PFSK-1 (cell line): ENCODE measurements around the gene PCSK5.

ENCODE experiments used
- FOXP2 ChIP-seq: optimal IDR thresholded peaks from 2 replicates; pipeline ENCODE3; 2011; ENCODE audit warnings: borderline replicate concordance, control low read depth, inconsistent platforms; ENCODE audit not compliant: insufficient read depth; ENCODE audit errors: extremely low read length, extremely low read depth
- POLR2AphosphoS5 ChIP-seq: IDR thresholded peaks from 2 replicates; pipeline ENCODE4 v1.6.1; 2012; ENCODE audit warnings: low read depth, mild to moderate bottlenecking, control low read depth, low read length, moderate library complexity
- REST ChIP-seq, 2 experiments: IDR thresholded peaks; 2 replicates each; pipeline versions ENCODE4 v1.6.1 to v1.8.0; 2011 to 2012; ENCODE audit warnings: low read depth in 2 of 2, low read length in 2 of 2, control low read depth in 1 of 2, inconsistent platforms in 1 of 2, mild to moderate bottlenecking in 1 of 2, moderate library complexity in 1 of 2; ENCODE audit not compliant: insufficient read depth in 1 of 2
- SIN3A ChIP-seq: IDR thresholded peaks from 2 replicates; pipeline ENCODE4 v1.6.1; 2012; ENCODE audit warnings: mild to moderate bottlenecking, low read length, moderate library complexity, borderline replicate concordance; ENCODE audit not compliant: insufficient read depth
- TAF1 ChIP-seq: IDR thresholded peaks from 2 replicates; pipeline ENCODE4 v1.6.1; 2012; ENCODE audit warnings: low read length, control low read depth, borderline replicate concordance; ENCODE audit not compliant: insufficient read depth

PCSK5 gene

GRCh38 chr9:76107482-76107881 is 217.0 kb downstream of the PCSK5 start:
- TF ChIP-seq TAF1: no peak
- no peak for TF ChIP-seq POLR2AphosphoS5
- no peak for TF ChIP-seq FOXP2
- TF ChIP-seq SIN3A: no peak
- TF ChIP-seq REST (IDR thresholded peaks at IDR 0.05; ENCODE audit: insufficient read depth in 1 of 2, low read depth in 2 of 2, low read length in 2 of 2): no peak

GRCh38 chr9:76109953-76110352 is 219.5 kb downstream of the PCSK5 start:
- TF ChIP-seq POLR2AphosphoS5: no peak
- no peak for TF ChIP-seq SIN3A
- TF ChIP-seq REST (IDR thresholded peaks at IDR 0.05; ENCODE audit: insufficient read depth in 1 of 2, low read depth in 2 of 2, low read length in 2 of 2): no peak
- TF ChIP-seq FOXP2: no peak
- no peak for TF ChIP-seq TAF1

GRCh38 chr9:76112151-76112550 is 221.7 kb downstream of the PCSK5 start:
- TF ChIP-seq POLR2AphosphoS5 (no peak), SIN3A (no peak), FOXP2 (no peak), TAF1 (no peak), REST (IDR thresholded peaks at IDR 0.05; ENCODE audit: insufficient read depth in 1 of 2, low read depth in 2 of 2, low read length in 2 of 2) (no peak)

GRCh38 chr9:76114144-76114543 is 223.7 kb downstream of the PCSK5 start:
- no peak for TF ChIP-seq FOXP2
- TF ChIP-seq TAF1: no peak
- TF ChIP-seq POLR2AphosphoS5: no peak
- TF ChIP-seq SIN3A: no peak
- no peak for TF ChIP-seq REST (IDR thresholded peaks at IDR 0.05; ENCODE audit: insufficient read depth in 1 of 2, low read depth in 2 of 2, low read length in 2 of 2)

GRCh38 chr9:76115396-76115795 is 224.9 kb downstream of the PCSK5 start:
- TF ChIP-seq POLR2AphosphoS5 (no peak), SIN3A (no peak), TAF1 (no peak), REST (IDR thresholded peaks at IDR 0.05; ENCODE audit: insufficient read depth in 1 of 2, low read depth in 2 of 2, low read length in 2 of 2) (no peak), FOXP2 (no peak)
